AG09309 (cell line): ENCODE results near the gene PNRC2.
"Not testable (repeated sequence)": the region's sequence is repeated elsewhere in the genome, so short reads cannot be mapped to it uniquely, and the experiment has no call there.

ENCODE experiments used
- DNase-seq: peaks from one replicate; pipeline ENCODE4 v3.0.0-alpha.2; 2010; ENCODE audit warnings: low read depth
- H3K4me3 ChIP-seq: 2 replicates; pipeline ENCODE4 v1.5.1; 2011; ENCODE audit warnings: mild to moderate bottlenecking, low read depth, low read length, moderate library complexity; ENCODE audit not compliant: control insufficient read depth
- CTCF ChIP-seq: IDR thresholded peaks from 2 replicates; pipeline ENCODE4 v1.5.1; 2011; ENCODE audit warnings: mild to moderate bottlenecking, low read depth, low read length, inconsistent platforms; ENCODE audit not compliant: insufficient read depth, control insufficient read depth; ENCODE audit errors: missing control alignments

The PNRC2 gene

GRCh38 chr1:23953020-23953419 lies 6.6 kb upstream of the PNRC2 start:
- no peak for TF ChIP-seq CTCF
- no peak for DNase-seq
- H3K4me3 ChIP-seq: no peak overlapping the region

GRCh38 chr1:23957096-23957495 lies 2.5 kb upstream of the PNRC2 start:
- no peak for DNase-seq
- no peak overlapping the region for H3K4me3 ChIP-seq
- no peak for TF ChIP-seq CTCF

GRCh38 chr1:23958040-23958809 lies 1.4 kb upstream of the PNRC2 start:
- peak overlapping the region; percentile 68 for H3K4me3 ChIP-seq
- not testable (repeated sequence) for DNase-seq

- DNase-seq: peak; percentile 59
- TF ChIP-seq CTCF: peak; percentile 44
- peak overlapping the region; percentile 68 for H3K4me3 ChIP-seq
Observed at GRCh38 chr1:23958810-23959460, 693 bp upstream of the PNRC2 start.

GRCh38 chr1:23960291-23961020 lies 828 bp downstream of the PNRC2 start:
- DNase-seq: no peak
- TF ChIP-seq CTCF: no peak
- H3K4me3 ChIP-seq: peak overlapping the region; percentile 68

- no peak for DNase-seq
- no peak for TF ChIP-seq CTCF
- H3K4me3 ChIP-seq: no peak overlapping the region
Observed at GRCh38 chr1:23963617-23964234, 4.1 kb downstream of the PNRC2 start.
